Mesothelial cell of epicardium (in vitro differentiated cells): Measurements from ENCODE around the gene TEP1. TPM values are rescaled to one million over a fixed set of nuclear protein-coding genes. Genes with fewer than 3 reads are reported as not detected.

Source experiments
- DNase-seq, 2 experiments: peaks; one replicate each; pipeline ENCODE4 v3.0.0; 2021; ENCODE audit warnings: low spot score in 2 of 2; ENCODE audit not compliant: unreplicated experiment in 2 of 2
- H3K27ac Mint-ChIP-seq: 2 replicates; pipeline ENCODE4 v1.8.0; 2021; ENCODE audit warnings: mixed read lengths
- H3K27me3 Mint-ChIP-seq: 2 replicates; pipeline ENCODE4 v1.8.0; 2021; ENCODE audit warnings: low read depth, mixed read lengths
- H3K36me3 Mint-ChIP-seq: 2 replicates; pipeline ENCODE4 v1.8.0; 2021; ENCODE audit warnings: mixed read lengths
- H3K4me1 Mint-ChIP-seq: 2 replicates; pipeline ENCODE4 v1.8.0; 2021; ENCODE audit warnings: mixed read lengths
- H3K4me3 Mint-ChIP-seq: 2 replicates; pipeline ENCODE4 v1.8.0; 2021; ENCODE audit warnings: mild to moderate bottlenecking, moderate library complexity, mixed read lengths
- H3K9me3 Mint-ChIP-seq: 2 replicates; pipeline ENCODE4 v1.8.0; 2021; ENCODE audit warnings: mixed read lengths
- CTCF ChIP-seq: fragments of 200-600 bp; sonication (generic); IDR thresholded peaks from one replicate; pipeline ENCODE4 v1.5.0; 2021; ENCODE audit warnings: antibody characterized with exemption; ENCODE audit not compliant: unreplicated experiment
- total RNA-seq: library from RNA; stranded (reverse); gene quantifications from 3 replicates; pipeline ENCODE4 v1.2.1, GENCODE V29; 2021

Gene TEP1
- total RNA-seq, 1 donor from 2014 or later, result 18.3 TPM

GRCh38 chr14:20412411-20412810 is 890 bp downstream of the TEP1 start:
- Mint-ChIP-seq H3K27ac (peak overlapping the region; percentile 89), H3K4me1 (peaks cover 14% of the 10 kb centered on the region), H3K9me3 (no peaks in the 10 kb centered on the region), H3K36me3 (no peaks in the 10 kb centered on the region), H3K27me3 (no peaks in the 10 kb centered on the region), H3K4me3 (peak overlapping the region; percentile 83)
- TF ChIP-seq CTCF, result no peak
- no peak for DNase-seq

GRCh38 chr14:20409226-20409625 is 4.1 kb downstream of the TEP1 start:
- no peak for TF ChIP-seq CTCF
- Mint-ChIP-seq H3K4me3 (no peak overlapping the region), H3K27me3 (no peaks in the 10 kb centered on the region), H3K4me1 (peaks cover 13% of the 10 kb centered on the region), H3K36me3 (peaks cover 13% of the 10 kb centered on the region), H3K27ac (no peak overlapping the region), H3K9me3 (no peaks in the 10 kb centered on the region)
- DNase-seq, result no peak

GRCh38 chr14:20403521-20403920 is 9.8 kb downstream of the TEP1 start:
- no peaks in the 10 kb centered on the region for H3K27me3 Mint-ChIP-seq
- H3K36me3 Mint-ChIP-seq, result peaks cover 24% of the 10 kb centered on the region
- DNase-seq, result no peak
- TF ChIP-seq CTCF, result no peak
- H3K9me3 Mint-ChIP-seq, result no peaks in the 10 kb centered on the region
- no peak overlapping the region for H3K27ac Mint-ChIP-seq
- no peak overlapping the region for H3K4me3 Mint-ChIP-seq
- H3K4me1 Mint-ChIP-seq, result no peaks in the 10 kb centered on the region

GRCh38 chr14:20400965-20401593 is 12.2 kb downstream of the TEP1 start:
- no peak for DNase-seq
- no peak for TF ChIP-seq CTCF
- H3K27me3 Mint-ChIP-seq, result no peaks in the 10 kb centered on the region
- H3K4me3 Mint-ChIP-seq, result no peak overlapping the region
- H3K4me1 Mint-ChIP-seq, result no peaks in the 10 kb centered on the region
- no peak overlapping the region for H3K27ac Mint-ChIP-seq
- H3K36me3 Mint-ChIP-seq, result peaks cover 21% of the 10 kb centered on the region
- H3K9me3 Mint-ChIP-seq, result no peaks in the 10 kb centered on the region

- TF ChIP-seq CTCF, result no peak
- no peak for DNase-seq
- Mint-ChIP-seq H3K4me3 (no peak overlapping the region), H3K27ac (no peak overlapping the region), H3K4me1 (no peaks in the 10 kb centered on the region), H3K36me3 (peaks cover 21% of the 10 kb centered on the region), H3K9me3 (no peaks in the 10 kb centered on the region), H3K27me3 (no peaks in the 10 kb centered on the region)
Observed at GRCh38 chr14:20400589-20400964, 12.7 kb downstream of the TEP1 start.

- Mint-ChIP-seq H3K36me3 (peaks cover 15% of the 10 kb centered on the region), H3K4me3 (no peak overlapping the region), H3K27me3 (no peaks in the 10 kb centered on the region), H3K27ac (no peak overlapping the region), H3K4me1 (no peaks in the 10 kb centered on the region), H3K9me3 (no peaks in the 10 kb centered on the region)
- no peak for TF ChIP-seq CTCF
- DNase-seq, result no peak
Observed at GRCh38 chr14:20397511-20397910, 15.8 kb downstream of the TEP1 start.
